GM18868 (cell line): ENCODE data around the gene ZAR1.

Experiments used
- ATAC-seq: cut with Tn5 transposase; IDR thresholded peaks from one replicate; pipeline ENCODE4 v1.9.1; 2021; ENCODE audit warnings: mild to moderate bottlenecking, moderate library complexity; ENCODE audit not compliant: unreplicated experiment

Gene ZAR1

DNA sequence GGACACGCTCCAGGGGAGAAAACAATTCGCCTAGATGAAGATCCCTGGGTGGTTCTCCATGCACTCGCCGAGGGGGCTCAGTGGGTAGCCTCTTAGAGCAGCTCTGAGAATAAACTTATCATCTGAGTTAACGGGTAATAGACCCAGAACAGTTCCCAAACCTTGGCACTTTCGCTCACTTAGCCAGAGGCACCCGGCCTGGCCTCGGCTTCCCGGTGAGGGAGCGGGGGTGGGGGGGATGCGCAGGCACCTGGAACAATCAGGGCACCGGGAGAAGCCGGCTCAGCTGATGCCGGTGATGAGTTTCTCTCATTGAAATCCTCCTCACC is 405 bp upstream of the ZAR1 start:
- no peak for ATAC-seq

DNA sequence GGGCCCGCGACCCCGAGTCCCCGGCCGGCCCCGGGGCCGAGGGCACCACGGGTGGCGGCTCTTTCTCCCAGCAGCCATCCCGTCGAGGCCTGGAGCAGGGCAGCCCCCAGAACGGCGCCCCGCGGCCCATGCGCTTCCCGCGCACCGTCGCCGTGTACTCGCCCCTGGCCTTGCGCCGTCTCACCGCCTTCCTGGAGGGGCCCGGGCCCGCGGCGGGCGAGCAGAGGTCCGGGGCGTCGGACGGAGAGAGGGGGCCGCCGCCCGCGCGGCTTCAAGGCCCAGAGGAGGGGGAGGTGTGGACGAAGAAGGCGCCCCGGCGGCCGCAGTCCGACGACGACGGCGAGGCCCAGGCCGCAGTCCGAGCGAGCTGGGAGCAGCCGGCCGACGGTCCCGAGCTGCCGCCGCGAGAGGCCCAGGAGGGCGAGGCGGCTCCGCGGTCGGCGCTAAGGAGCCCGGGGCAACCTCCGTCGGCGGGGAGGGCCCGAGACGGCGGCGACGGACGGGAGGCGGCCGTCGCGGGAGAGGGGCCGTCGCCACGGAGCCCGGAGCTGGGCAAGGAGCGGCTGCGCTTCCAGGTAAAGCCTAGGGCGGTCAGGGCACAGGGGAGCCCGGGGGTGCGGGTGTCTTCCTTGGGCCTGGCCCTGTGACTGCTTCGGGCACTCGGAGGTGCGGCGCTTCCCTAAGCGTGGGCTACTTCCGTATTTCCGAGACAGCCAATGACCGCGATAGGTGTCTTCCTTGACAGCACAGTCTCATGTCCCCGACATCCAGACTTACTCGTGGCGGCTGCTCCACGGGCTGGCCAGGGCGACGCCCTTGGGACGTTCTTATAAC is 845 bp downstream of the ZAR1 start:
- ATAC-seq, result no peak

- ATAC-seq, result no peak
Measured at GRCh38 chr4:48491514-48492176, 1.6 kb downstream of the ZAR1 start.

- ATAC-seq, result no peak
Measured at GRCh38 chr4:48493452-48494100, 3.5 kb downstream of the ZAR1 start.

- ATAC-seq, result no peak
Measured at GRCh38 chr4:48495941-48496340, 5.9 kb downstream of the ZAR1 start.

DNA sequence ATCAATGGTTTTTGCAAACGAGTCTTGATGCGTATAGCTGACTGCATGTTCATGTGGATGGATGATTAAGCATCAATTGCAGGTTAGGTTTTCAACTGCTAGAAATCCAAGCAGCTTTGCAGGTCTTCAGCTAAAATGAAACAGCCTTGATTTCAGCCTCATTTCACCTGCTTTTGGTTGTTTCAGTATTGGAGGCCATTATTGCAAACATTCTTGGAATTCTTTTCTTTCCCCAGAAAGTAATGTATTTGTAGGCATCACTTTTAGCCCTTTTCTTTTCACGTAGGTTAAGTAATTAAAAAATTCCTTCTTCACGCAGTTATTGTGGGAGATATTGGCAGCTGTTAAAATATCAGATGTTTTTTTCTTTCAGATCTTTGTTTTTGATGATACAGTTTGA is 8.8 kb downstream of the ZAR1 start:
- ATAC-seq, result no peak

GRCh38 chr4:48499551-48500066 is 9.6 kb downstream of the ZAR1 start:
- peak; percentile 84 for ATAC-seq

DNA sequence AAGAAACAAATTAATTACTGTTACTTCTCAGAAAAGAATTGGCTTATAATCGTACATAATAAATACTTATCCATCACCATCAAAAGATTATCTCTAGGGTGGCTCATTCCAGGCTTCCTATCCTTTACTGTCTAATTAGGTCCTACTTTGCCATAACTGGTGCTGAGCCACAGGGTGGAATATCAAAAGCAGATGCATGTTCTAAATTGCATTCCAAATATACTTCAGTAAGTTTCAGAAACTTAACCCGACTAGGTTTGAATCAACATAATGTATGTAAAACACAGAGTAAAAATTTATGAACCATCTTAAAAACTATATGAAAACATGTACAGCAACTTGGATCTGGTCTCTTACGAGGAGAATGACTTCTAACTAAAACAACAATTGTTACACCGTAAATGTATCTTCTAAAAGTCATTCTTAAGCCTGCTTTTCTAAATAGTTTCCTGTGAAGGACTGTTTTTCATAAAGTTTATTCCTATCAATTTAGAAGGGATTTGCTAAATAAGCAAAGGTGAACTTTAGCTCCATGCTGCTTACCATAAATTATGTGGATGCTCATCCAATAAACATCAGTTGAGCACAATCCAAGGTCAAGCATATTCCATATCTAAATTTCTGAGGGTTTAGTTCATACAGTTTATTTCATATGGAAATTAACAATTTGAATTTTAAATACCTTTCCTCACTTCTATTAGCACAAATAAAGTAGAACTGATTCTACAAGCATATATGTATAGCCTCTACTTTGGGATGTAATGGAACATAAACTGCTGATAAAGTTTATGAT is 13.4 kb downstream of the ZAR1 start:
- ATAC-seq, result no peak

DNA sequence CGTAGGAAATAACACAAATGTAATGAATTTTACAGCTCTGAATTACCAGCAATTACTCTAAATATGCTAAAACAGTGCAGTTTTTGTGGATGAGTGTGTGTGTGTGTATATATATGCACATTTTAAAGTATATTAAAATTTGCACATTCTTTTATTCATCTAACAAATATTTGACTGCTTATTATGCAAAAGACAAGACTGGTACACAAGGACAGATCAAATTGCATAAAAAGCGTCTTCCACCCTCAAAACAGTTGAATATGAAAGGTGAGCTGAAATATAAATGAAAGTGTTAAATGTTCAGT is 13.9 kb downstream of the ZAR1 start:
- no peak for ATAC-seq

DNA sequence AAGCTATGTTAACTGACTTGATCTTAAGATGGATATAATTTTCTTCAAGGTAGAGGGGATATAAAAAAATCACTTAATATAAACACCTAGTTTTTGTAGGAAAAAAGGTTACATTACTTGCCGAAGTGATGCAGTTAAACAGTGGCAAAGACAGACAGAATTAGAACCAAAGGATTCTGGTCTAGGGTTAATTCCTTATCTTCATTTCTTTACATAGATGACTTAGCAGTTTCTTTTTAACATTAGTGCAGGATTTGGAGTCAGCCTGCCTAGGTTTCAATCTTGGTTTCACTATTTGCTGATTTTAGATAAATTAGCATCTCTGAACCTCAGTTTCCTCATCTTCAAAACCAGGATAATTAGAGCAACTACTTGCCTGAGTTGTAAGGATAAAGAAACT is 14.3 kb downstream of the ZAR1 start:
- ATAC-seq, result no peak

GRCh38 chr4:48506716-48507115 is 16.7 kb downstream of the ZAR1 start:
- no peak for ATAC-seq

GRCh38 chr4:48509543-48509942 is 19.5 kb downstream of the ZAR1 start:
- ATAC-seq, result no peak

- no peak for ATAC-seq
Measured at GRCh38 chr4:48518143-48518542, 28.1 kb downstream of the ZAR1 start.

- ATAC-seq, result no peak
Measured at GRCh38 chr4:48526406-48526805, 36.4 kb downstream of the ZAR1 start.

DNA sequence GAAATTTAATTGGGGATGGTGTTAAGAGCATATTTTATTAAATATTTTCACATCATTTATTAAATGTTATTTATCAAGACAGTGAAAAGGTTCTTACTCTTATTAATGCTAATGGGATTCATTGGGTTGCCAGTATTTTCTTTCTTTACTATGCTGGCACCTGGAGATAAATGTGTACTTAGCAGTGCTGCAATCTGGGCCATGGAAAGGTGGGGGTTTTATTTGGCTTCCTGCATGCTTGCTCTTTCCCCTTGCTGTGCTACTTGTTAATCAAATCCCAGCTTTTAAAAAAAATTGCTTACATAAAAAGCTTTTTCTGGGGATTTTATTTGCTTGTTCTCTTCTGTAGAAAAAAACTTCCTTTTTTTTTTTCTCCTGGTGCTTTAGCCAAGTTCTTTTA is 48.3 kb downstream of the ZAR1 start:
- ATAC-seq, result no peak

GRCh38 chr4:48539597-48539996 is 49.5 kb downstream of the ZAR1 start:
- ATAC-seq, result no peak

- no peak for ATAC-seq
Measured at GRCh38 chr4:48542888-48543287, 52.8 kb downstream of the ZAR1 start.

GRCh38 chr4:48543796-48544195 is 53.7 kb downstream of the ZAR1 start:
- no peak for ATAC-seq
